ENCODE data around the gene FETUB. TPM values are rescaled to one million over a fixed set of nuclear protein-coding genes. Genes with fewer than 3 reads are reported as not detected.

Gene FETUB
- total RNA-seq, 1 donor from 2014 or later, result not detected

GRCh38 chr3:186613637-186614265 lies 26.4 kb upstream of the FETUB start:
- intact Hi-C loops (cut with micrococcal nuclease), result loop anchor here (2.0 kb wide), 1 partner anchor 551 kb away; no protein-coding TSS in a partner anchor

GRCh38 chr3:186614266-186614596 lies 26.0 kb upstream of the FETUB start:
- intact Hi-C loops (cut with micrococcal nuclease), result loop anchor here (2.0 kb wide), 1 partner anchor 551 kb away; no protein-coding TSS in a partner anchor

- intact Hi-C loops (cut with micrococcal nuclease), result loop anchor here (1.0 to 5.0 kb wide), 3 partner anchors 192 to 550 kb away; partner anchors contain the start of gene RFC4
These were observed 25.4 kb upstream of the FETUB start for GRCh38 chr3:186614597-186615483.

GRCh38 chr3:186616299-186616617 lies 23.9 kb upstream of the FETUB start:
- intact Hi-C loops (cut with micrococcal nuclease), result loop anchor here (2.0 to 5.0 kb wide), 5 partner anchors 27 to 673 kb away; partner anchors contain the start of gene RFC4

GRCh38 chr3:186617036-186617946 lies 22.9 kb upstream of the FETUB start:
- intact Hi-C loops (cut with micrococcal nuclease), result loop anchor here (1.0 to 5.0 kb wide), 12 partner anchors 26 to 679 kb away; partner anchors contain the start of genes DNAJB11, EIF4A2, RFC4 and TRA2B

- intact Hi-C loops (cut with micrococcal nuclease), result loop anchor here (5.0 kb wide), 1 partner anchor 189 kb away; the partner anchor contains the start of gene RFC4
These were observed 21.8 kb upstream of the FETUB start for GRCh38 chr3:186618318-186618938.

GRCh38 chr3:186619787-186620212 lies 20.4 kb upstream of the FETUB start:
- intact Hi-C loops (cut with micrococcal nuclease), result loop anchor here (5.0 kb wide), 1 partner anchor 188 kb away; the partner anchor contains the start of gene RFC4

DNA sequence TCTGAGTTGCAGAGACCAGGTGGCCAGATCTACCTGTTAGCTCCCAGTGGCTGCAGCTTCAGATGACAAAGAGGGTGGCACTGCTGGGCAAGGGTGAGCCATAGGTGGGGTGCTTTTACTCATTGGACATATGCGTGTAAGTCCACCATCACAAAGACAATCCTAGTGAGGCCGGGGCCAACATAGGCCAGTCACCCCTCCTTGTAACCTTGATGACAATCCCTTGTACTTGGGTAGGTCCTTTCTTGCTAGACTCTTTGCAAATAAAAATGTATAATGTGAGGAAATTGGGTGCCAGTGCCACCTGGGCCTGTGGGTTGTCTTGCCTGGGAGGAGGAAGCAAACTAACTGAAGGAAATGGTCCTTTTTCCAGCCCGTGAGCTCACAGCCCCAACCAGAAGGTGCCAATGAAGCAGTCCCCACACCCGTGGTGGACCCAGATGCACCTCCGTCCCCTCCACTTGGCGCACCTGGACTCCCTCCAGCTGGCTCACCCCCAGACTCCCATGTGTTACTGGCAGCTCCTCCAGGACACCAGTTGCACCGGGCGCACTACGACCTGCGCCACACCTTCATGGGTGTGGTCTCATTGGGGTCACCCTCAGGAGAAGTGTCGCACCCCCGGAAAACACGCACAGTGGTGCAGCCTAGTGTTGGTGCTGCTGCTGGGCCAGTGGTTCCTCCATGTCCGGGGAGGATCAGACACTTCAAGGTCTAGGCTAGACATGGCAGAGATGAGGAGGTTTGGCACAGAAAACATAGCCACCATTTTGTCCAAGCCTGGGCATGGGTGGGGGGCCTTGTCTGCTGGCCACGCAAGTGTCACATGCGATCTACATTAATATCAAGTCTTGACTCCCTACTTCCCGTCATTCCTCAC lies 19.7 kb upstream of the FETUB start:
- intact Hi-C loops (cut with micrococcal nuclease), result no loop called here

- intact Hi-C loops (cut with micrococcal nuclease), result no loop called here
These were observed 18.1 kb upstream of the FETUB start for GRCh38 chr3:186621894-186622650.

DNA sequence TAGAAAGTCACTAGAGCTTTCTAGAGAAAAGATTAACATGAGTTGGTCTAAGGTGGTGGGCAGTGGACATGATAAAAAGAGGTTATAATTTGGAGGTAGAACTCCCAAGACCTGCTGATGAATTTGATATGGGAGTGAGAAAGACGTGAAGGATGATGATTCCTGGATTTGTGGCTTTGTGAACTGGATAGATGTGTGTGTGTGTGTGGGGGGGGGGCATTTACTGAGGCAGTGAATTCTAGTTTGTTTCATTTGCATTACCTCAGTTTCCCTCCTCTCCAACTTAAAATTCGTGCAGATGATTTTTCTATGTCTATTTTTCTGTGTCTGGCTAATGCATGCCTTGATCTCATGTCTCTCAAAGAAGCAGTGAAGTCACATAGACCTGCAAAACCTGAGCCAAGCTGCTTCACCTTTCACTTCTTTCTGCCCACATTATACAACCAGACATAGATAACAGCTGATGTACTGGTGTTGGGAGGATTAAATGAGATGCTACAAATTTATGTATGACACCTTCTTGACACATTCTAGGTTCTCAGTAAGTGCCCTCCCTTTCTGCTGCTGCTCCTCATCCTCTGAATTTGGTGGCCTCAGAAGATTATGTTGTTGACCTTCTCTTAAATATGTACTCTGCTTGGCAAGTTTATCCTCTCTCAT lies 17.4 kb upstream of the FETUB start:
- intact Hi-C loops (cut with micrococcal nuclease), result no loop called here

GRCh38 chr3:186624598-186624997 lies 15.6 kb upstream of the FETUB start:
- intact Hi-C loops (cut with micrococcal nuclease), result no loop called here

DNA sequence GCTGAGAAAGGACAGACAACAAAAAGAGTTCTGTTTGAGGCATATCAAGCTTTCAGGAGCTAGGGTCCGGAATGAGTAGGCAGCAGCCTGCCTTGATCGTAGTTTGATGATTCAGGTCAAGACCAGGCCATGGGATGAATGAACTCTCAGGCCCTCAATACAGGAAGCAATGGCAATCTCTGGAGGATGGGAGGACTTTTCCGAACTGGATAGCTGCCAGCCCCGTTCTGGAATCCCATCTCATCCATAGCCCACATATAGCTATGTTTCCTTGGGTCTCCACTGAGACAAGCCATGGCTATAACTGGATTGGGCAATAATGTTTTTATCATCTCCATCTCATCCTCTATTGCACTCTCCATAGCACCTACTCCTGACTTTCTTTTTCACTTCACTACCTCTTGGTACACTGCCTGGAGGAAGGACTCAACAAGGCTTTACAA lies 14.6 kb upstream of the FETUB start:
- intact Hi-C loops (cut with micrococcal nuclease), result no loop called here

GRCh38 chr3:186626254-186626847 lies 13.8 kb upstream of the FETUB start:
- intact Hi-C loops (cut with micrococcal nuclease), result no loop called here

- intact Hi-C loops (cut with micrococcal nuclease), result no loop called here
These were observed 12.3 kb upstream of the FETUB start for GRCh38 chr3:186627852-186628414.

- intact Hi-C loops (cut with micrococcal nuclease), result no loop called here
These were observed 11.4 kb upstream of the FETUB start for GRCh38 chr3:186628756-186629155.

- intact Hi-C loops (cut with micrococcal nuclease), result no loop called here
These were observed 9.1 kb upstream of the FETUB start for GRCh38 chr3:186630950-186631641.

DNA sequence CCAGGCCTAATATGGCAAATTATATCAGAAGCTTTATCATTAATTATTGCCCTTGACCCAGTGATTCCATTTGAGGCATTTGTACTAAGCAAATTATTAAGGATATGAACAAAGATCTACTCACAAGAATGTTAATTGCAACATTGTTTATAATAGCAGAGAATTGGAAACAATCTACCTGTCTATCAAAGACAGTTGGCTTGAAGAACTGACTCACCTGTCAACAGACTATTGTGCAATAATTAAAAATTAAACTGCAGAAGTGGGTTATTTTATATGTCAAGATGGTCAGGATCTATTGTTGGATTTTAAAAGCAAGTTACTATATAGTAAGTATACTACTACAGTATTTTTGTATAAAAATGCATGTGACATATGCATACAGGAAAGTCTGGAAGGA lies 6.7 kb upstream of the FETUB start:
- intact Hi-C loops (cut with micrococcal nuclease), result no loop called here
